Natural killer cell (primary cell): ENCODE measurements around the gene OSBPL3. TPM values are rescaled to one million over a fixed set of nuclear protein-coding genes. Genes with fewer than 3 reads are reported as not detected.

Experiments used
- ATAC-seq, 3 donors: fragments of 150-1000 bp in 2 of 3; fragments of 200-7000 bp in 1 of 3; cut with Tn5 transposase; 1 replicate in 1 of 3; 2 replicates in 2 of 3; pipeline ENCODE4 v1.10.0; 2021; ENCODE audit warnings: mild to moderate bottlenecking in 2 of 3, moderate library complexity in 2 of 3
- DNase-seq, 2 donors: peaks; one replicate each; pipeline versions ENCODE4 v3.0.0 to v3.0.0-alpha.2; 2013 to 2021; ENCODE audit warnings: mixed read lengths in 1 of 2
- H3K27ac ChIP-seq: one replicate; pipeline ENCODE4 v1.5.1; 2013; ENCODE audit warnings: mild to moderate bottlenecking, low read length
- H3K27me3 ChIP-seq: one replicate; pipeline ENCODE4 v1.6.1; 2013; ENCODE audit warnings: low read length; ENCODE audit not compliant: control insufficient read depth, insufficient read depth
- H3K36me3 ChIP-seq: one replicate; pipeline ENCODE4 v1.6.1; 2013; ENCODE audit warnings: low read length; ENCODE audit not compliant: control insufficient read depth, insufficient read depth
- H3K4me1 ChIP-seq: one replicate; pipeline ENCODE4 v1.6.1; 2013; ENCODE audit warnings: low read length; ENCODE audit not compliant: control insufficient read depth, insufficient read depth
- H3K4me3 ChIP-seq: one replicate; pipeline ENCODE4 v1.5.1; 2013; ENCODE audit warnings: low read length
- H3K9me3 ChIP-seq: one replicate; pipeline ENCODE4 v1.6.1; 2013; ENCODE audit warnings: low read length; ENCODE audit not compliant: control insufficient read depth, insufficient read depth
- H3K27ac Mint-ChIP-seq, 2 donors: one replicate each; pipeline ENCODE4 v1.8.0; 2022; ENCODE audit warnings: mild to moderate bottlenecking in 2 of 2, mixed read lengths in 2 of 2, moderate library complexity in 1 of 2
- H3K27me3 Mint-ChIP-seq, 2 donors: one replicate each; pipeline ENCODE4 v1.8.0; 2022; ENCODE audit warnings: low read depth in 2 of 2, mixed read lengths in 2 of 2
- H3K36me3 Mint-ChIP-seq: one replicate; pipeline ENCODE4 v1.8.0; 2022; ENCODE audit warnings: mixed read lengths
- H3K4me1 Mint-ChIP-seq, 2 donors: one replicate each; pipeline ENCODE4 v1.8.0; 2022; ENCODE audit warnings: mixed read lengths in 2 of 2
- H3K4me3 Mint-ChIP-seq: one replicate; pipeline ENCODE4 v1.8.0; 2022; ENCODE audit warnings: mild to moderate bottlenecking, moderate library complexity, mixed read lengths
- H3K9me3 Mint-ChIP-seq, 2 donors: one replicate each; pipeline ENCODE4 v1.8.0; 2022; ENCODE audit warnings: mixed read lengths in 2 of 2
- CTCF ChIP-seq: fragments of 200-600 bp; IDR thresholded peaks from one replicate; pipeline ENCODE4 v1.8.0; 2022; ENCODE audit warnings: antibody characterized with exemption
- WGBS: methylation state at CpG from one replicate; pipeline ENCODE4 v1.1.7; 2013; ENCODE audit warnings: missing lambda C conversion rate; ENCODE audit not compliant: insufficient coverage; 5-methylcytosine and 5-hydroxymethylcytosine counted together
- intact Hi-C: fragments of 100-400 bp; cut with micrococcal nuclease; formaldehyde crosslinking; loops from one replicate; pipeline ENCODE4 v1.14.2; 2022
- total RNA-seq, 4 donors: library from RNA; stranded (reverse); fragments of 120-200 nt in 1 of 4; gene quantifications; one replicate each; pipeline versions ENCODE4 v1.2.3 to v1.2.4, GENCODE V29; 2013 to 2022

The OSBPL3 gene
- total RNA-seq, 3 donors from 2014 or later (not counting 1 experiment from before 2014, with no cell fraction given) = 50.7 to 99.1 (median 65.1) TPM

DNA sequence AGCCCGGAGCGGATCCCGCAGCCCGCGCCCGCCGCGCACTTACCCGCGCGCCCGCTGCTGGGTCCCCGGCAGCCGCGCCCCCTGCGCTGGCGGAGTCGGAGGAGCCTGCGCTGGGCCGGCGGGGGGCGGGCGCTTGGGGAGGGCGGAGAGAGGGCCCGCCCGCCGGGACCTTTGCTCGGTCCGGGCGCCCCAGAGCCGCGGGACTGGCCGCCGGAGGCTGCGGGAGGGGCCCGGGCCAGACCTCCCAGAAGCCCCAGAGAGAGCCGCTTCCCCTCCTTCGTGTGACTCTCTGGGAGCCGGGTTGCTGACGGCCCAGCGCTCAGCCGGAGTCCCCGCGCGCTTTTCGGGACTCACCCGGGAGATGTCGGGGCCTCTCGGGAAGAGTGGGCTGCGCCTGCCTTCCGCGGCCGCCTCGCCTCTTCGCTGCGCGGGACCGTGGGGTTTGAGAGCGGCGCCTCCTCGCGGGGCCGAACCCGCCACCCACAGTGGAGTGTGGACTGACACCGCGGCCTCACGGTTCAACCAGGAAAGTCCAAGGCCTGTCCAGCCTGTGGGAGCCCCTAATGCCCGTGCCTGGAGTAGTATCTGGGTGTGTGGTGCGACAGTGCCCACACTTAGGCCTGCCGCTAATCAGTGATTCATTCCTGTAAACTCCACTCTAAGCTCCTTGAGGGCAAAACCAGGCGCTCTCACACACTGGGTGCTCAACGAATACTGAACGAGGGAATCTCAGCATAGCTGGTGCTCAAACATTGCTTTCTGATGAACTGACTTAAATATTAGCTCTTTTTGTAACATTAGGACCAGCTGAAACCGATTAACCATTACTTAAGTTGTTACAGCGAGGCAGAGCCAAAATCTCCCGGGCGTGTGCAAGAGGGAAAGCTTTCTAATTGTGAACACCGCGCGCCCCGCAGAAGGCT lies 222.4 kb downstream of the OSBPL3 start, which contains the start of gene GSDME:
TSS of gene GSDME (minus strand) at position 112 of the 923 bp plus-strand sequence. CDS start 7,690 bp downstream, outside the sequence.
- Mint-ChIP-seq H3K4me3 (peak within 1 kb of the TSS; percentile 85), H3K27me3 (peaks cover 38 to 78% of the 10 kb centered on the region in 2 donors), H3K36me3 (no peaks in the 10 kb centered on the region), H3K9me3 (no peaks in the 10 kb centered on the region), H3K27ac (no peak within 1 kb of the TSS), H3K4me1 (peaks cover 0 to 18% of the 10 kb centered on the region in 2 donors)
- Histone ChIP-seq H3K9me3 (no peaks in the 10 kb centered on the region), H3K27ac (no peak within 1 kb of the TSS), H3K27me3 (peaks cover 32% of the 10 kb centered on the region), H3K4me1 (peaks cover 13% of the 10 kb centered on the region), H3K4me3 (peak within 1 kb of the TSS; percentile 32), H3K36me3 (no peaks in the 10 kb centered on the region)
- TF ChIP-seq CTCF = no peak
- DNase-seq (peak in 1 of 2 donors; percentile 37), ATAC-seq (peak; percentile 75 to 86 (median 83))
- 11% methylated on average over 81 of the region's 81 CpGs for WGBS
- intact Hi-C loops = no loop called here

DNA sequence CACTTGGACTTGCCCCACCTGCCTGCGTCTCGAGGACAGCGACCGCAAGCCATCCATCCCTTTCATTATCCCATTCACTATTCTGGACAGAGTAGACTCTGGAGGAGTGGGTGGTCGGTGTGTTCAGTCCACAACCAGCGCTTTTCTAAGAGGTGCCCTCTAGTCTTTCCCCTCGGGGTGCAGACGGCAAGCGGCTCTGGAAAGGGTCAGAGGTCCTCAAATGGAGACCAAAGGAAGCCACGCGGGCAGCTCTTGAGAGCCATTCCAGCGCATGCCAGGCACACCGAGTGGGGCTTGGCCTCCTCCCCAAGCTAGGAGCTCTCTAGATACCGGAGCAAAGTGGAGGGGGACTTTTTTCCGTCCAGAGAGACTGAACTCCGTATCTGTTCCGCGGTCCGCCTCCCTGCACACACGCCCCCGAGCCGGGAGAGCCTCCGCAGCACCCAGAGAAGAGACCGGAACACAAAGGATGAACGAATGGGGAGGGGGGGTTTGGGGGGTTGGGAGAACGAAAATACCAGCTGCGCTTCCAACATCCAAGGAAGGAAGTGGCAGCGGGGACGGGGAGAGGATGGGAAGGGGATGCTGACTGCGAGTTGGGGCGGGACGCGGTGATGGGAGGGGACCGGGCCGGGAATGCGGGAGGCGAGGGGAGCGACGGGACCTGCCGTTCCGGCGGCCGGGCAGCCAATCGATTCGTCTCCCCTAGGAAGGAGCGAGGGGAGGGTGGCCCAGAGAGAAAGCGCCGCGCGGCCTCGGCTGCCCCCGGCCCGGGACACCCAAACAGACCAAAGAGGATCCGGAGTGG lies 223.2 kb downstream of the OSBPL3 start:
- Histone ChIP-seq H3K27ac (no peak overlapping the region), H3K36me3 (no peaks in the 10 kb centered on the region), H3K27me3 (peaks cover 32% of the 10 kb centered on the region), H3K4me3 (peak overlapping the region; percentile 32), H3K9me3 (no peaks in the 10 kb centered on the region), H3K4me1 (peaks cover 13% of the 10 kb centered on the region)
- peaks cover 43 to 81% of the 10 kb centered on the region in 2 donors for H3K27me3 Mint-ChIP-seq
- no peaks in the 10 kb centered on the region for H3K36me3 Mint-ChIP-seq
- no peak for TF ChIP-seq CTCF
- H3K4me1 Mint-ChIP-seq = peaks cover 0 to 18% of the 10 kb centered on the region in 2 donors
- H3K27ac Mint-ChIP-seq = no peak overlapping the region
- intact Hi-C loops = no loop called here
- peak overlapping the region; percentile 85 for H3K4me3 Mint-ChIP-seq
- ATAC-seq = peak in 2 of 3 donors; percentile 10 to 30
- no peaks in the 10 kb centered on the region for H3K9me3 Mint-ChIP-seq
- peak in 1 of 2 donors; percentile 15 for DNase-seq
- 3% methylated on average over 50 of the region's 54 CpGs for WGBS

DNA sequence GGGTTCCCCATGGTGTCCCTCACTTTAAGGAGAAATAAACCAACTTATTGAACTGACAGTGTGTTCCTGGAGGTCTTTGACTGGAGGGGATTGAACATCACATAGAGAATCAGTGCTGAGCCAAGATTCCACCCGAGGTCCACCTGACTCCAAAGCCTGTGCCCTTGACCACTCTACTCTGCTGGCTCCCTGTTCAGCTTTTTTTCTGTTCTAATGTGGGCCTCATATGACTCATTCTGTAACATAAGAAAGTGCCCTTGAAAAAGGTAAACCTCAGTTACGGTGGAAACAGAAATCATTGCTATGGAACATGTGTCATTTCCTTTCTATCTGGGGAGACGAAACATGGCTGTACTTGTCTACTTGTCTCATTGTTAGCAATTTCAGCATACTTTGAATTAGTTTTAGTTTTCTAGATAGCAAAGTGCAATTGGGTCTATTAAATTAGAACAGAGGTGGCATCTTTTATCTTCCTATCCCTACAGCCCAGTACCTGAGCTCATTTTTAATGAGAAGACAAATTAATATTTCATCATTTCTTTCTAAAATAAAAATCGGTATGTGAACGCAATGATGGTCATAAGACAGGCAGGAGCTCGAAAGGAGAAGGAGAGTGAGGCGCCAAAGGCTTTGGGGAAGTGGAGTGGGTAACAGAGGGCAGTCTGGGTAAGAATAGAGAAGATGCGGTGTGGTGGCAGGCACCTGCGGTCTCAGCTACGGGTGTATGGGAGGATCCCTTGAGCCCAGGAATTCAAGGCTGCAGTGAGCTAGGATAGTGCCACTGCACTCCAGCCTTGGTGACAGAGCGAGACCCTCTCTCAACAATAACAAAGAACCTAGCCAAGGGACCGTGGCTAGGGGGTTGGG lies 224.2 kb downstream of the OSBPL3 start:
- 63% methylated on average over 10 of the region's 12 CpGs for WGBS
- Mint-ChIP-seq H3K27me3 (peaks cover 43 to 88% of the 10 kb centered on the region in 2 donors), H3K36me3 (no peaks in the 10 kb centered on the region), H3K27ac (no peak overlapping the region), H3K9me3 (no peaks in the 10 kb centered on the region), H3K4me1 (peaks cover 0 to 18% of the 10 kb centered on the region in 2 donors), H3K4me3 (peak overlapping the region; percentile 85)
- Histone ChIP-seq H3K36me3 (no peaks in the 10 kb centered on the region), H3K27me3 (peaks cover 30% of the 10 kb centered on the region), H3K9me3 (no peaks in the 10 kb centered on the region), H3K27ac (no peak overlapping the region), H3K4me3 (no peak overlapping the region), H3K4me1 (peaks cover 13% of the 10 kb centered on the region)
- ATAC-seq = no peak
- peak in 1 of 2 donors; percentile 4 for DNase-seq
- intact Hi-C loops = no loop called here
- TF ChIP-seq CTCF = no peak
